Measurements from ENCODE around the gene CATSPER4.

The CATSPER4 gene

GRCh38 chr1:26160527-26161414, 29.6 kb upstream of the CATSPER4 start:
- in situ Hi-C loops (cut with MboI; ENCODE audit: low sequenced_read_pairs, unreplicated experiment) = no loop called here
- no peak for TF ChIP-seq CTCF (IDR thresholded peaks at IDR 0.05; ENCODE audit: borderline replicate concordance, control extremely low read depth, extremely low read depth, insufficient read depth, missing control alignments)
- no peak for DNase-seq (ENCODE audit: low spot score)

GRCh38 chr1:26161415-26162219, 28.8 kb upstream of the CATSPER4 start:
- peak; percentile 1 for TF ChIP-seq CTCF (IDR thresholded peaks at IDR 0.05; ENCODE audit: borderline replicate concordance, control extremely low read depth, extremely low read depth, insufficient read depth, missing control alignments)
- peak; percentile 71 for DNase-seq (ENCODE audit: low spot score)
- in situ Hi-C loops (cut with MboI; ENCODE audit: low sequenced_read_pairs, unreplicated experiment) = no loop called here

- no peak for DNase-seq (ENCODE audit: low spot score)
- in situ Hi-C loops (cut with MboI; ENCODE audit: low sequenced_read_pairs, unreplicated experiment) = no loop called here
- TF ChIP-seq CTCF (IDR thresholded peaks at IDR 0.05; ENCODE audit: borderline replicate concordance, control extremely low read depth, extremely low read depth, insufficient read depth, missing control alignments) = no peak
Measured at GRCh38 chr1:26162220-26162709, 28.1 kb upstream of the CATSPER4 start.

GRCh38 chr1:26163684-26164035, 26.7 kb upstream of the CATSPER4 start:
- no peak for DNase-seq (ENCODE audit: low spot score)
- in situ Hi-C loops (cut with MboI; ENCODE audit: low sequenced_read_pairs, unreplicated experiment) = no loop called here
- no peak for TF ChIP-seq CTCF (IDR thresholded peaks at IDR 0.05; ENCODE audit: borderline replicate concordance, control extremely low read depth, extremely low read depth, insufficient read depth, missing control alignments)

GRCh38 chr1:26164036-26164860, 26.2 kb upstream of the CATSPER4 start:
- in situ Hi-C loops (cut with MboI; ENCODE audit: low sequenced_read_pairs, unreplicated experiment) = no loop called here
- peak; percentile 83 for DNase-seq (ENCODE audit: low spot score)
- TF ChIP-seq CTCF (IDR thresholded peaks at IDR 0.05; ENCODE audit: borderline replicate concordance, control extremely low read depth, extremely low read depth, insufficient read depth, missing control alignments) = peak; percentile 94

All from GM13976 (cell line).